Prostate gland (tissue), 2 donors: ENCODE measurements around the gene MRPS10.

Experiments used
- POLR2A ChIP-seq: fragments of 450-650 bp; IDR thresholded peaks from one replicate; pipeline ENCODE4 v1.6.1; 2016; ENCODE audit warnings: antibody characterized with exemption, mild to moderate bottlenecking
- TF ChIP-seq, protein P1 (sequence below), 4 experiments: fragments of 200-600 bp in 2 of 4; fragments of 450-650 bp in 2 of 4; sonication (generic) in 2 of 4; IDR thresholded peaks; 1 replicate in 3 of 4; 2 replicates in 1 of 4; pipeline ENCODE4 v1.5.1; 2016 to 2019; ENCODE audit warnings: antibody characterized with exemption in 4 of 4, mild to moderate bottlenecking in 2 of 4, moderate library complexity in 2 of 4

- TF ChIP-seq, protein P1, sequence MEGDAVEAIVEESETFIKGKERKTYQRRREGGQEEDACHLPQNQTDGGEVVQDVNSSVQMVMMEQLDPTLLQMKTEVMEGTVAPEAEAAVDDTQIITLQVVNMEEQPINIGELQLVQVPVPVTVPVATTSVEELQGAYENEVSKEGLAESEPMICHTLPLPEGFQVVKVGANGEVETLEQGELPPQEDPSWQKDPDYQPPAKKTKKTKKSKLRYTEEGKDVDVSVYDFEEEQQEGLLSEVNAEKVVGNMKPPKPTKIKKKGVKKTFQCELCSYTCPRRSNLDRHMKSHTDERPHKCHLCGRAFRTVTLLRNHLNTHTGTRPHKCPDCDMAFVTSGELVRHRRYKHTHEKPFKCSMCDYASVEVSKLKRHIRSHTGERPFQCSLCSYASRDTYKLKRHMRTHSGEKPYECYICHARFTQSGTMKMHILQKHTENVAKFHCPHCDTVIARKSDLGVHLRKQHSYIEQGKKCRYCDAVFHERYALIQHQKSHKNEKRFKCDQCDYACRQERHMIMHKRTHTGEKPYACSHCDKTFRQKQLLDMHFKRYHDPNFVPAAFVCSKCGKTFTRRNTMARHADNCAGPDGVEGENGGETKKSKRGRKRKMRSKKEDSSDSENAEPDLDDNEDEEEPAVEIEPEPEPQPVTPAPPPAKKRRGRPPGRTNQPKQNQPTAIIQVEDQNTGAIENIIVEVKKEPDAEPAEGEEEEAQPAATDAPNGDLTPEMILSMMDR (IDR thresholded peaks at IDR 0.05) = no peak
- TF ChIP-seq POLR2A = no peak
Observed at GRCh38 chr6:42226161-42226611, 8.5 kb upstream of the MRPS10 start.
